ENCODE results near the gene TXNRD2.
A peak's percentile ranks its signal among the peaks of the same experiment; 100 is the strongest.

The TXNRD2 gene

GRCh38 chr22:19904935-19905334 is 36.7 kb downstream of the TXNRD2 start:
- DNase-seq: no peak

GRCh38 chr22:19904174-19904856 is 37.3 kb downstream of the TXNRD2 start:
- peak; percentile 29 for DNase-seq

GRCh38 chr22:19903513-19903912 is 38.1 kb downstream of the TXNRD2 start:
- no peak for DNase-seq

- DNase-seq: peak; percentile 60
Measured at GRCh38 chr22:19903031-19903430, 38.6 kb downstream of the TXNRD2 start.

GRCh38 chr22:19902245-19902715 is 39.3 kb downstream of the TXNRD2 start:
- DNase-seq: no peak

- DNase-seq: no peak
Measured at GRCh38 chr22:19901577-19902244, 39.9 kb downstream of the TXNRD2 start.

- DNase-seq: no peak
Measured at GRCh38 chr22:19900707-19901436, 40.7 kb downstream of the TXNRD2 start.

GRCh38 chr22:19898831-19899567 is 42.6 kb downstream of the TXNRD2 start:
- DNase-seq: no peak

- no peak for DNase-seq
Measured at GRCh38 chr22:19898145-19898544, 43.5 kb downstream of the TXNRD2 start.

- no peak for DNase-seq
Measured at GRCh38 chr22:19897726-19898125, 43.9 kb downstream of the TXNRD2 start.

- no peak for DNase-seq
Measured at GRCh38 chr22:19896665-19897355, 44.8 kb downstream of the TXNRD2 start.

- no peak for DNase-seq
Measured at GRCh38 chr22:19895160-19895849, 46.3 kb downstream of the TXNRD2 start.

GRCh38 chr22:19893363-19893762 is 48.3 kb downstream of the TXNRD2 start:
- no peak for DNase-seq

- no peak for DNase-seq
Measured at GRCh38 chr22:19892925-19893324, 48.7 kb downstream of the TXNRD2 start.

- DNase-seq: no peak
Measured at GRCh38 chr22:19892257-19892879, 49.2 kb downstream of the TXNRD2 start.

- peak; percentile 62 for DNase-seq
Measured at GRCh38 chr22:19891317-19892256, 50.0 kb downstream of the TXNRD2 start.

GRCh38 chr22:19890502-19891316 is 50.9 kb downstream of the TXNRD2 start:
- DNase-seq: no peak

GRCh38 chr22:19889951-19890350 is 51.7 kb downstream of the TXNRD2 start:
- DNase-seq: no peak
